HG02885 (cell line): ENCODE measurements around the gene TBX21.
A peak's percentile ranks its signal among the peaks of the same experiment; 100 is the strongest.

Experiments used
- ATAC-seq: cut with Tn5 transposase; IDR thresholded peaks from one replicate; pipeline ENCODE4 v1.9.1; 2021; ENCODE audit warnings: mild to moderate bottlenecking; ENCODE audit not compliant: unreplicated experiment, poor library complexity

Gene TBX21, protein sequence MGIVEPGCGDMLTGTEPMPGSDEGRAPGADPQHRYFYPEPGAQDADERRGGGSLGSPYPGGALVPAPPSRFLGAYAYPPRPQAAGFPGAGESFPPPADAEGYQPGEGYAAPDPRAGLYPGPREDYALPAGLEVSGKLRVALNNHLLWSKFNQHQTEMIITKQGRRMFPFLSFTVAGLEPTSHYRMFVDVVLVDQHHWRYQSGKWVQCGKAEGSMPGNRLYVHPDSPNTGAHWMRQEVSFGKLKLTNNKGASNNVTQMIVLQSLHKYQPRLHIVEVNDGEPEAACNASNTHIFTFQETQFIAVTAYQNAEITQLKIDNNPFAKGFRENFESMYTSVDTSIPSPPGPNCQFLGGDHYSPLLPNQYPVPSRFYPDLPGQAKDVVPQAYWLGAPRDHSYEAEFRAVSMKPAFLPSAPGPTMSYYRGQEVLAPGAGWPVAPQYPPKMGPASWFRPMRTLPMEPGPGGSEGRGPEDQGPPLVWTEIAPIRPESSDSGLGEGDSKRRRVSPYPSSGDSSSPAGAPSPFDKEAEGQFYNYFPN

GRCh38 chr17:47733047-47733673 is at the start of gene TBX21:
TSS of gene TBX21 (plus strand) at chr17:47733236. CDS start at chr17:47733455, 219 bp downstream.
- peak; percentile 64 for ATAC-seq

DNA sequence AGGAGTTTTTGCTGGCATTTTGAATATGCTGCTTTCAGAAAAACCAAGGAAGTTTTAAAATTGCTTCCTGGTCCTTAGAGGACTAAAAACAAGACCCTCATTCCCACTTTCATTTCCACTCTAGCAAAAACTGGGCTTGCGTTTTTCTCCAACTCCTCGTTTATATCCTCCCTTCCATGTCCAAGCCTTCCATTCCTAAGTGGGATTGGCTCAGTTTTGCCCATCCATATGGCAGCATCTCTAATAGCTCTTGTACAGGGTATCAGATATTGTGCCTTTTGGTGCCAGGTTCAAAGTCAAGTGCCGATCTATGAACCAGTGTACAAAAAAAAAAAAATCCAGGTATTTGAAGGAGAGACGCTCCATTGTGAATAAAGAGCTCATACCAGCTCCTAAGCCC is 49.0 kb upstream of the TBX21 start:
- no peak for ATAC-seq

GRCh38 chr17:47684535-47685193 is 48.4 kb upstream of the TBX21 start:
- ATAC-seq = no peak

DNA sequence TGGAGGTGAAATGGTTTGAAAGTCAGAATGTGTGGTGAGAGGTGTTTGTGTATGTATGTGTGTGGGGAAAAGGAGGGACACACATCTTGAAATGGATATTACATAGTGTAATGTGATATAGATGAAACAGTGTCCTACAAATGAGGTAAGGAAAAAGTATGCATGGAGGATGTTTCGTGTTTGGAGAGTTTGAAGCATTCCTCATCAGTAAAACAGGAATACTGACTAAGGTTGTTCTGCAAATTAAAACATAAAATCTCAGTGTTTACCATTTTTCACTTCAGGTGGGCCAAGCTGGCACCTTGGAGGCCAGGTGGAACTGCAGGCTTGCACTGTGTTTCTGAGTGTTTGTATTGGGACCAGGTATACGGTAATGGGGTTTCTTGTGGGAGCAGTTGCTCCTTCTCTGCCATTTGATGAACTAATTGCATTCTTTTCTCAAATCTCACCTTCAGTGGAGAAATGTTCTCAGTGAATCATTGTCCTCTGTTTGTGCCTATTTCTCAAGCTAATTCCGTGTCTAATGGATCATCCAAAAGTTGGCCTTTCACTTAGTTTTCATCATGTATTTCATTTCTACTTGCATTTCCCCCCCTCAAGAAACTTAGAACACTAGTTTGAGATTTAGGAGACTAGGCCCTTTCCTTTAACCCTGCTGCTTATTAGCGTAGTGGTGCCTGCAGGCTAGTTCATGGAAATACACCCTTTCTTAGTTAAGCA is 47.3 kb upstream of the TBX21 start:
- ATAC-seq = no peak

- ATAC-seq = no peak
Measured at GRCh38 chr17:47686276-47686635, 46.8 kb upstream of the TBX21 start.

- no peak for ATAC-seq
Measured at GRCh38 chr17:47686664-47687327, 46.2 kb upstream of the TBX21 start.

DNA sequence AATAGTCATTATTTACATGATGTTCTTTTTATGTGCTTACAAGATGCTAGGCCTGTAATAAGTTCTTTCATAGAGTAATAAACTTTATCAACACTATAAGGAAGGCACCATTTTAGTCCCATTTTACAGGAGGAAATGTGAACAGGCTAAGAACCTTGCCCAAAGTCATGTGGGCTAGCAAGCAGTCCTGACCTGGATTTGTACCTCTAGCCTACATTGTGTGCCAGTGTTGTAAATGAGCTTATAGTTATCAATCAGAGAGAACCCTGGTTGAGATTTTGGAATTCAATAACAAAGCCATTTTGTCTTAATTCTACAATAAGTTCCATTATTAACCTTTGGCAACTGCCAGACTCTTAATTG is 45.7 kb upstream of the TBX21 start:
- ATAC-seq = no peak

GRCh38 chr17:47687748-47688147 is 45.3 kb upstream of the TBX21 start:
- no peak for ATAC-seq

GRCh38 chr17:47690121-47690520 is 42.9 kb upstream of the TBX21 start:
- no peak for ATAC-seq

DNA sequence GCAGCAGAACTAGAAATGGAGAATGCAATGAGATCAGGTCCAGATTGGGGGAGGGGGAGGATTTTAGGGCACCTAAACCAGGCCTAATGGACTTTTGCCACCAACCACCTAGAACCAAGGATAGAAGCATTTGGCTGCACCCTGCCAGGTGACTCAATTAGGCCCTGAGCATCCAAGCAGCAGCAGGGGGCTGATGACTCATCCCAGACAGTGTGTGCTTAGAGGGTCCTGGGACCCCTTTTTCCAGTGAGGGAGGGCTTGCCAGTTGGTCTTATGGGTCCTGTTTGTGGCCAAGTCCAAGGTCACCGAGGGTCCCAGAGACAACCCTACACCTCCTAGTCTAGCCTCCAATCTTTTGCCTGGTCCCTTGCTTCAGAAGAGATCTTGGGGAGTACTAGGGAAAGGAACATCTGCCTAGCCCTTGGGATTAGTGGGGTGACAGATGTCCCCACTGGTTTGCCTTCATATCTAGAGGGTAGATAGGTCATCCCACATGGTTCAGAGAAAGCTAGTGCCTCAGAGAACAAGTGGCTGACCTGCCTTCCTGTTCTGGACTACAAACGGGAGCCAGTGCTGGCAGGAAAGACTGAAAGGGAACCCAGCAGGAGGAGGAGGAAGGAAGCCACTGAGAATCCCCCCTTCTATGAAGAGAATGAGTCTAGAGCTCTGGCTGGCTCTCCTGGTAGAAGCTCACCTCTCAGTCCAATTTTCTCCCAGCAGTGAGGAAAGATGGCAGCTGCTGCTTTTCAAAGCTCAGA is 40.7 kb upstream of the TBX21 start:
- no peak for ATAC-seq

GRCh38 chr17:47692895-47693730 is 39.9 kb upstream of the TBX21 start:
- no peak for ATAC-seq

- ATAC-seq = no peak
Measured at GRCh38 chr17:47693731-47694580, 39.1 kb upstream of the TBX21 start, which contains the start of gene TBKBP1. TSS of gene TBKBP1 (plus strand) at chr17:47694161. CDS start at chr17:47696113, 1,952 bp downstream.

- ATAC-seq = no peak
Measured at GRCh38 chr17:47694581-47695428, 38.2 kb upstream of the TBX21 start.

DNA sequence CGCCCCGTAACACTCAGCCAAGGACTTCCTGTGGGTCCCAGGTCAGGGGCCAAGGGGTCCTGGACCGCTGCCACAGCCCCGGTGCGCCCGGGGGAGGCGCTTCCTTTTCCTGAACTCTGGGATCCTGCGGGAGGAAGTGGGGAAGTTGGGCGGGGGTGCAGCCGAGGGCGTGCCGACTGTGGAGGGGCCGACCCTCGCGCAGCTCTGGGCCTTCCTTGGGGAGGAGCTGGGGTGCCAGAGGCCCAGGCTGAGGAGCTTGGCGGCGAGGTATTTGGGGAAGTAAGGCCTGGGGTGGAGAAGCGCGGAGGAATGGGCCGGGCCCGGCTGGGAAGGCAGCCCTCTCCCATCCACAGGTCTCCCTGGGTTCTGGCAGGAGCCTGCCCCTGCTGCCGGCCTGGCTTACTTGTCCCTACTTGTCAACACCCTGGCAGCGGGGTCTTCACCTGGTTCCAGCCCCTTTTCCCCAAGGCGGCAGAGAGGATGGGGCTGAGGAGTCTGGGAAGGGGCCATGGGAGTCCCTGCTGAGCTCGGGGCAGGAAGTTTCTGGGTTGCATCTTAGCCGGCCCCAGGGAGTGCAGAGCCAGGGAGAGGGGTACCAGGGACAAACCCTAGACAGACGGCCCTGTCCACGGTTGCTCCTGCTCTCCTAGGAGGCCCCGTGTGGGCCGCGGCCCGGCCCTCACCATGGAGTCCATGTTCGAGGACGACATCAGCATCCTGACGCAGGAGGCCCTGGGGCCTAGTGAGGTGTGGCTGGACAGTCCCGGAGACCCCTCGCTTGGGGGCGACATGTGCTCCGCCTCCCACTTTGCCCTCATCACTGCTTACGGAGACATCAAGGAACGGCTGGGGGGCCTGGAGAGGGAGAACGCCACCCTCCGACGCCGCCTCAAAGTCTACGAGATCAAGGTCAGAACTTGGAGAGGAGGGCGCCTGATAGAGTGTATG is 37.3 kb upstream of the TBX21 start:
- ATAC-seq = no peak
